WTC11 (cell line): ENCODE data around the gene TBC1D14.

ENCODE experiments used
- ATF1 ChIP-seq: sonication (generic); formaldehyde crosslinking; IDR thresholded peaks from 2 replicates; pipeline ENCODE4 v1.8.1; 2023; ENCODE audit warnings: mild to moderate bottlenecking, moderate library complexity, missing genetic modification reagents
- FOXJ3 ChIP-seq: sonication (generic); formaldehyde crosslinking; IDR thresholded peaks from 2 replicates; pipeline ENCODE4 v1.9.0; 2021; ENCODE audit warnings: missing genetic modification reagents, mild to moderate bottlenecking, borderline replicate concordance
- RELA ChIP-seq: sonication (generic); formaldehyde crosslinking; IDR thresholded peaks from 2 replicates; pipeline ENCODE4 v1.8.1; 2022; ENCODE audit warnings: missing genetic modification reagents, mild to moderate bottlenecking, borderline replicate concordance

- no peak for TF ChIP-seq FOXJ3
- no peak for TF ChIP-seq RELA (CRISPR knock-in tag)
- TF ChIP-seq ATF1 (CRISPR knock-in tag): no peak
Observed at GRCh38 chr4:6946497-6946896, 36.9 kb downstream of the TBC1D14 start.
